Epithelial cell of proximal tubule (primary cell): ENCODE measurements around the gene RNF112. TPM values are rescaled to one million over a fixed set of nuclear protein-coding genes. Genes with fewer than 3 reads are reported as not detected.
A peak's percentile ranks its signal among the peaks of the same experiment; 100 is the strongest.

Source experiments
- DNase-seq: peaks from one replicate; pipeline ENCODE4 v3.0.0-alpha.2; 2011; ENCODE audit warnings: low read depth
- H3K4me3 ChIP-seq: 2 replicates; pipeline ENCODE4 v1.5.1; 2011; ENCODE audit warnings: low read depth, mild to moderate bottlenecking, low read length
- total RNA-seq: library from RNA; depleted of rRNA; stranded (reverse); fragments of >200 nt; gene quantifications from 2 replicates; pipeline ENCODE4 v1.2.3, GENCODE V29; 2015
- TF ChIP-seq, protein P1 (sequence below): conservative IDR thresholded peaks from 2 replicates; pipeline ENCODE4 v1.5.1; 2012; ENCODE audit warnings: low read depth, mild to moderate bottlenecking, low read length

RNF112 gene
- total RNA-seq, 1 donor from 2014 or later, result 0.06 TPM

DNA sequence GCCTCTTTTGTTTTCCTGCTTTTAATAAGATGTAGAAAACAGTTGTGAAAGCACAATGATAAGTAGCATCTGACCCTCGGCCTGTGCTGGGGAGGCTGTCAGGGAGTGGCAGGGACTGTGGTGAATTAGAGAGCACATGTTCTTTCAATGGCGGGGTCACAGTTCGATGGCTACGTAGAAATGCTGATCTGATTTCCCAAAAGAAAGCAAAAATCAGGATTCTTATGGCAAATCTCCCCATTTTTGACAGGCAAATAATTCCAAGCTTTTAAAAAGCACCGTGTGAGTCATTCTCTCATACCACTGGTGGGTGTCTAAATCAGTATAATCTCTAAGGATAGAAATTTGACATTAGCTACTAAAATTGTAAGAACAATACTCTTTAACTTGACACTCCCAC lies 36.9 kb upstream of the RNF112 start:
- no peak for DNase-seq
- H3K4me3 ChIP-seq, result no peak overlapping the region
- TF ChIP-seq, protein P1, sequence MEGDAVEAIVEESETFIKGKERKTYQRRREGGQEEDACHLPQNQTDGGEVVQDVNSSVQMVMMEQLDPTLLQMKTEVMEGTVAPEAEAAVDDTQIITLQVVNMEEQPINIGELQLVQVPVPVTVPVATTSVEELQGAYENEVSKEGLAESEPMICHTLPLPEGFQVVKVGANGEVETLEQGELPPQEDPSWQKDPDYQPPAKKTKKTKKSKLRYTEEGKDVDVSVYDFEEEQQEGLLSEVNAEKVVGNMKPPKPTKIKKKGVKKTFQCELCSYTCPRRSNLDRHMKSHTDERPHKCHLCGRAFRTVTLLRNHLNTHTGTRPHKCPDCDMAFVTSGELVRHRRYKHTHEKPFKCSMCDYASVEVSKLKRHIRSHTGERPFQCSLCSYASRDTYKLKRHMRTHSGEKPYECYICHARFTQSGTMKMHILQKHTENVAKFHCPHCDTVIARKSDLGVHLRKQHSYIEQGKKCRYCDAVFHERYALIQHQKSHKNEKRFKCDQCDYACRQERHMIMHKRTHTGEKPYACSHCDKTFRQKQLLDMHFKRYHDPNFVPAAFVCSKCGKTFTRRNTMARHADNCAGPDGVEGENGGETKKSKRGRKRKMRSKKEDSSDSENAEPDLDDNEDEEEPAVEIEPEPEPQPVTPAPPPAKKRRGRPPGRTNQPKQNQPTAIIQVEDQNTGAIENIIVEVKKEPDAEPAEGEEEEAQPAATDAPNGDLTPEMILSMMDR, result no peak

DNA sequence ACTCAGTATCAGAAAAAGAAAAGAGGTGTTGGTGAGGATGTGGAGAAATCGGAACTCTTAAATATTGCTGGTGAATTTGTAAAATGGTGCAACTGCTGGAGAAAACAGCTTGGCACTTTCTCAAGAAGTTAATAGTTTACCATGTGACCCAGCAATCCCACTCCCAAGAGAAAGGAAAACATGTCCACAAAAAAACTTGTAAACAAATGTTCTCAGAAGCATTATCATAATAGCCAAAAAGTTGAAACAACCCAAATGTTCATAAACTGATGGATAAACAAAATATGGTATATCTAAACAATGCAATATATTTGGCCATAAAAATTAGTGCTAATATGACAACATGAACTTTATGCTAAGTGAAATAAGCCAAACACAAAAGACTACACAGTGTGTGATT lies 35.3 kb upstream of the RNF112 start:
- no peak overlapping the region for H3K4me3 ChIP-seq
- DNase-seq, result no peak
- TF ChIP-seq, protein P1, result no peak

DNA sequence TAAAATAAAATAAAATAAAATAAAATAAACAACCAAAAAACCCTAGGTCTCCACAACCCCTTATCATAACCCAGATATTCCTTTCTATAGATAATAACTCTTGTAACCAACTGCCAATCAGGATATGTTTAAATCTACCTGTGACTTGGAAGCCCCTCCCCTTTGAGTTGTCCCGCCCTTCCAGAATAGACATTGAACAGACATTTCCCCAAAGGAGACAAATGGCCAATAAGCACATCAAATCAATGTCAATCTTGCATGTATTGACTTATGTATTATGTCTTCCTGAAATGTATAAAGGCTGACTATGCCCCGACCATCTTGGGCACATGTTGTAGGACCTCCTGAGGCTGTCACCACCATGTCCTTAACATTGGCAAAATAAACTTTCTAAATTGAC lies 34.2 kb upstream of the RNF112 start:
- DNase-seq, result no peak
- TF ChIP-seq, protein P1, result no peak
- H3K4me3 ChIP-seq, result peak overlapping the region; percentile 86

DNA sequence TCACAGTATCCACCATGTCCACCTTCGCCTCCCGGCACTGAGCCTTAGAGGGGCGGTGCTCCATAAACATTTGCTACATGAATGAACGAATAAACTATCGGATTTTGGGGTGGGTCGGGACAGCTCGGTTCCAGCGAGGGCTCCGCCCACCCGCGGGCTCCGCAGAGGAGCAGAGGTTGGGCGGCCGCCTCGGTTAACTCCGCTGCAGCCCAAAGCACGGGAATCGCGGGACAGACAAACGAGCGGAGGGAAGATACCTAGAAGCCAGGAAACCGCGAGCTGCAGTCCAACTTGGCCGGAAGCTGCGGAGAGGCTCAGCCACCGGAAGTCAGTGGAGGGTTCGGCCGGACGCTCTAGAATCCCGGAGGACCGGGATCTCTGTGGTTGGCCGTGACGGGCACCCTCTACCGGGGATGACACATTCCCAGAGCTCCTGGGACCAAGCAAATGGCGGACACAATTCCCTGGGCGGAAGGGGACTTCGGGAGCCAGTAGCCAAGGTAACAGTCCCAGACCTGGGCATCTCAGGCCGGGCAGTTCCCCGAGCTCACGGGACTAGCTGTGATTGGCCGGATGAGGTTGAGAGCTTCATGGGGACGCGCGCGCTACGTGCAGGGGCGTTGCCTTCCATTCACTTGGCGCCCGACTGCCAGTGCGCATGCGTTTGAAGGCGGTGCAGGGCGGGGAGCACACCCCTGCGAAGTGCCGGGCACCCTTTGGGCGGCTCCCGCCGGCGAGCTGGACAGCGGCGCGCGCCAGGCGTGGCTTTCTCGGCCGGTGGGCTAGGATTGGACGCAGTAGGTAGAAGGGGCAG lies 33.2 kb upstream of the RNF112 start:
- TF ChIP-seq, protein P1, result no peak
- peak overlapping the region; percentile 86 for H3K4me3 ChIP-seq
- peak; percentile 90 for DNase-seq

DNA sequence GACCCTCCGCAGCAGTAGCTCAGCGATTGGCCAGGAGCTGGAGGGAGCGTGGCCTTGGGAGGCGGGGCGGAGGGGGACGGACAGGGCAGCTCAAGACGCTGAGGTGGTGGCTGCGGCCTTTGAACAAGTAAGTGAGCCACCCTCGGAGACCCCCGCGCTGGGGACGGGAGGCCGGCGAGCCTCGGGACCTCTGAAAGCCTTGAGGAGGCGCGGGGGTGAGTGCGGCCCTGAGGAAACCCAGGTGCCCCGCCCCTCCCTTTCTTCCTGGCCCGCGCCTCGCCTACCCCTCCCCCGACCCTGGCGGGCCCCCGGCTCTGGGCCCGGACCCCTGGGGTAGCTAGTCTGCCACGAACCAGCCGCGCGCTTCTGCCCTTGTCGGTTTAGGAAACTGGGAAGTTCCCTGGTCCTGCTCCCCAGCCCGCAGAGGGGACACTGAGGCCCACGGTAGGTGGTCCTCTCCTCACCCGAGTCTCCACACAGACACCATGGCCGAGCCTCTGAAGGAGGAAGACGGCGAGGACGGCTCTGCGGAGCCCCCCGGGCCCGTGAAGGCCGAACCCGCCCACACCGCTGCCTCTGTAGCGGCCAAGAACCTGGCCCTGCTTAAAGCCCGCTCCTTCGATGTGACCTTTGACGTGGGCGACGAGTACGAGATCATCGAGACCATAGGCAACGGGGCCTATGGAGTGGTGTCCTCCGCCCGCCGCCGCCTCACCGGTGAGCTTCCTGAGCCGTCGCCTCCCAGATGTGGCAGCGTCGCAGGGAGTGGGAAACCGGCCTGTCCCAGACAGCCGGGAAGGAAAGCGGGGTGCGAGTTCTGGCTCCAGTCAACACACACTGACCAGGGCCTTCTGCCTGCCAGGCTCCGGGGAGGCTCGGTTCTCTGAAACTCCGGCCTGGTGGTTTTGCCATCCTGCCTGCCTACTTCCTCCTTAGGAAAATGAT lies 32.3 kb upstream of the RNF112 start, which contains the start of gene MAPK7:
Gene MAPK7, plus strand, starts transcription at position 83 of the 945 bp plus-strand sequence. Its CDS starts 403 bp downstream, at position 486.
- TF ChIP-seq, protein P1, result no peak
- H3K4me3 ChIP-seq, result peak within 1 kb of the TSS; percentile 86

DNA sequence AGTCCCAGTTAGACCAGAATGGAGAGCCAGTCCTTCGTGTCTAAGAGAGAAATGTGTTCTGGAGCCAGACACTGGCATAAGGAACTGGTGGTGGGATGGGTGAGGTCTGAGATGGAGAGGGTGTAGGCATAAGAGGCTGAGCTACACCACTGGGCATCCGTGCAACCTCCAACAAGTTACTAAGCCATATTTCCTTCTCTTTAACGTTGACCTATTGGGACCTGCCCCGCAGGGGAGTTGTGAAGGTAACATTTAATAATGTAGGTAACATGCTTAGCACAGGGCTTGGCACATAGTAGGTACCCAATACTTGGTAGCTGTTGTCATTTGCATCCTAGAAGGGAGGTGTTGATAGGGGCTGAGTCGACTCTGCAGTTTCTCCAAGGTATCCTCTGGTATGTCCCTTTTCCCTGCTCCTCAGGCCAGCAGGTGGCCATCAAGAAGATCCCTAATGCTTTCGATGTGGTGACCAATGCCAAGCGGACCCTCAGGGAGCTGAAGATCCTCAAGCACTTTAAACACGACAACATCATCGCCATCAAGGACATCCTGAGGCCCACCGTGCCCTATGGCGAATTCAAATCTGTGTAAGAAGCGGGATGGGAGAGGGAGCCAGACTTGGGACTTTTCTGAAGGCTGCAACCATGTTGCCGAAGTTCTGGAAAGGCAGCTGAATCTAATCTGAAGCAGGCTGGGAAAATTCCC lies 31.5 kb upstream of the RNF112 start:
- no peak for DNase-seq
- H3K4me3 ChIP-seq, result peak overlapping the region; percentile 86
- TF ChIP-seq, protein P1, result peak; percentile 14

More for the DNA sequence above, 32.3 kb upstream of the RNF112 start, which contains the start of gene MAPK7:
- DNase-seq, result no peak
